GM06990 (cell line): ENCODE measurements around the gene KCNJ15.
"Not testable (repeated sequence)": the region's sequence is repeated elsewhere in the genome, so short reads cannot be mapped to it uniquely, and the experiment has no call there.

ENCODE experiments used
- DNase-seq: peaks from one replicate; pipeline ENCODE4 v3.0.0-alpha.2; 2011; ENCODE audit not compliant: insufficient read length; ENCODE audit errors: extremely low read depth
- H3K27me3 ChIP-seq: replicated peaks from 2 replicates; pipeline ENCODE4 v1.6.0; 2011; ENCODE audit warnings: low read length; ENCODE audit not compliant: control insufficient read depth, insufficient read depth
- H3K36me3 ChIP-seq: 2 replicates; pipeline ENCODE4 v1.5.1; 2011; ENCODE audit warnings: low read length; ENCODE audit not compliant: control insufficient read depth, insufficient read depth
- H3K4me3 ChIP-seq: replicated peaks from 2 replicates; pipeline ENCODE4 v1.5.1; 2011; ENCODE audit warnings: low read depth, mild to moderate bottlenecking, control low read depth, low read length
- CTCF ChIP-seq: IDR thresholded peaks from 2 replicates; pipeline ENCODE4 v1.5.1; 2011; ENCODE audit warnings: low read length, control low read depth, mild to moderate bottlenecking, inconsistent platforms; ENCODE audit not compliant: insufficient read depth, poor library complexity, severe bottlenecking

KCNJ15 gene

GRCh38 chr21:38229260-38229877 lies 27.4 kb upstream of the KCNJ15 start:
- DNase-seq = no peak
- Histone ChIP-seq H3K4me3 (no peak overlapping the region), H3K36me3 (no peaks in the 10 kb centered on the region), H3K27me3 (no peaks in the 10 kb centered on the region)
- no peak for TF ChIP-seq CTCF

- TF ChIP-seq CTCF = no peak
- no peak overlapping the region for H3K4me3 ChIP-seq
- no peaks in the 10 kb centered on the region for H3K36me3 ChIP-seq
- DNase-seq = no peak
- no peaks in the 10 kb centered on the region for H3K27me3 ChIP-seq
Observed at GRCh38 chr21:38234395-38235142, 22.2 kb upstream of the KCNJ15 start.

- not testable (repeated sequence) for DNase-seq, H3K36me3 ChIP-seq, H3K4me3 ChIP-seq, H3K27me3 ChIP-seq
Observed at GRCh38 chr21:38235251-38235650, 21.5 kb upstream of the KCNJ15 start.

GRCh38 chr21:38236232-38236631 lies 20.6 kb upstream of the KCNJ15 start:
- no peak for DNase-seq
- no peaks in the 10 kb centered on the region for H3K27me3 ChIP-seq
- no peaks in the 10 kb centered on the region for H3K36me3 ChIP-seq
- TF ChIP-seq CTCF = no peak
- no peak overlapping the region for H3K4me3 ChIP-seq

- Histone ChIP-seq H3K4me3 (no peak overlapping the region), H3K27me3 (no peaks in the 10 kb centered on the region), H3K36me3 (no peaks in the 10 kb centered on the region)
- no peak for TF ChIP-seq CTCF
- no peak for DNase-seq
Observed at GRCh38 chr21:38239672-38240071, 17.1 kb upstream of the KCNJ15 start.

GRCh38 chr21:38240129-38240528 lies 16.7 kb upstream of the KCNJ15 start:
- no peak for DNase-seq
- H3K4me3 ChIP-seq = no peak overlapping the region
- no peaks in the 10 kb centered on the region for H3K27me3 ChIP-seq
- no peak for TF ChIP-seq CTCF
- H3K36me3 ChIP-seq = no peaks in the 10 kb centered on the region
